GM10847 (cell line): ENCODE results near the gene OR6B2.

Experiments used
- POLR2A ChIP-seq: IDR thresholded peaks from 2 replicates; pipeline ENCODE4 v1.6.1; 2011; ENCODE audit not compliant: insufficient read length; ENCODE audit errors: extremely low read depth

OR6B2 gene

GRCh38 chr2:239997686-239998409, 32.4 kb downstream of the OR6B2 start:
- no peak for TF ChIP-seq POLR2A

DNA sequence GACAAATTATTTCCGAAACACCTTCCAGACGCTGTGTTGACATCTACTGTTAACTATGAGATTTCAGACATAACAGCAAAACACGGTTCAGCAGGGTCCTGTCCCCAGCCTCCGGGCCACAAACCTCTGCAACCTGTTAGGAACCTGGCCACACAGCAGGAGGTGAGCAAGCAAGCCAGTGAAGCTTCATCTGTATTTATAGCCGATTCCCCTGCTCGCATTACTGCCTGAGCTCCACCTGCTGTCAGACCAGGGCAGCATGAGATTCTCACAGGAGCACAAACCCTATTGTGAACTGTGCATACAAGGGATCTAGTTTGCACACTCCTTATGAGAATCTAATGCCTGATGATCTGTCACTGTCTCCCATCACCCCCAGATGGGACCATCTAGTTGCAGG, 36.1 kb downstream of the OR6B2 start:
- TF ChIP-seq POLR2A: no peak

DNA sequence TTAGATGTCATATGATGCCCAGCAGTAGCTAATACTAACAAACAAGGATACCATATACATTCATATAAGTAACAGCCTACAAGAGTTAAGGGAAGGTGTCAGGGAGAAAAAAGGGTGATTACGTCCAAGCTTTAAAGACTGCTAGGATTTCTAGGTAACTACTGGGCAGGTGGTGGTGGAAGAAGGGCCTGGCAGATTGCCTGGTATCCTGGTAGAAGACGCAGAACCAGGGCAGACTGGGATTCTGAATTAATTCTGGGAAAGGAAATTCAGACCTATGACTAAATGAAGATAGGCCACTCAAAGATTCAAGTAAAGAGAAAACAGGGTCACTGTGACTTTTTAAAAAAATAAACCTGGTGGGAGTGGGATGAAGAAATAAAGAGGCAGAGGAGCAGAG, 36.9 kb downstream of the OR6B2 start:
- no peak for TF ChIP-seq POLR2A

DNA sequence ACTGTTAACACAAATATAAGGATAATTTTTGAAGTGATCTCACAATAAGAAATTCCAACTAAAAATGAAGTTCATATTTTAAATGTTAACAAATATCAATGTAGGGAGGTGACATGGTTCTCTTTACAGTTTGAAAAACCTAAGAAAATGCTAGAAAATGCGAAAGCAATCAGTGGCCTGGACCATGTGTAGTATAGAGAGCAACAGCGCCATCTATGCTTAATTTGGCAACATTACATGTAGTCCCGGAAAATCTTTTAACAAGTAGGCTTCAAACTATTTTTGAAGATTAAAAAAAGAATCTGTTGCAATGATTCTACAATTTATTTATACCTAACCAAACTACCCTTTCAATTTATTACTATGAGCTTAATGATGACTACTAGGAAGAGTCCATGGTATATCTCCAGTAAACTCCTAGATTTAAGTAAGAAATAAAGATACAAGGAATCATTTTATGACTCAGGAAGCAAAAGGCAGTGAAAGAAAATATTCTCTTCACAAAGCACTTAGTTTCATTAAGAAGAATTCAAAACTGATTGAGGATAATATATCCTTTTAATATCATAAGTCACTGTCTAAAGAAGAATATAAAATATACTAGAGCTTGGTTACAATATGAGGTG, 38.4 kb downstream of the OR6B2 start:
- no peak for TF ChIP-seq POLR2A

- no peak for TF ChIP-seq POLR2A
Measured at GRCh38 chr2:239990966-239991365, 39.3 kb downstream of the OR6B2 start.

DNA sequence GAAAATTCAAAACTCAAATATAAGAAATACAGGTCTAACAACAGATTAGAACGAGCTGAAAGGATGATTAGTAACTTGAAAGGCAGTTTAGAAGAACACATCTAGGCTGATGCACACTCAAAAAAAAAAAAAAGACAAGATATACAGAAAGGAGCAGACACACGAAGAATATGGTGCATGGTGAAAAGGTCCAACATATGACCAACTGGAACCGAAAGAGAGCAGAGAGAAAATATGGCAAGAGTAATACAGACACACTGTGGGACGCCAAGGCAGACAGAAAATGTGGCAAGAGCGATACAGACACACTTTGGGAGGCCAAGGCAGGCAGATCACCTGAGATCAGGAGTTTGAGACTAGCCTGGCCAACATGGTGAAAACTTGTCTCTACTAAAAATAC, 44.9 kb downstream of the OR6B2 start:
- TF ChIP-seq POLR2A: no peak

DNA sequence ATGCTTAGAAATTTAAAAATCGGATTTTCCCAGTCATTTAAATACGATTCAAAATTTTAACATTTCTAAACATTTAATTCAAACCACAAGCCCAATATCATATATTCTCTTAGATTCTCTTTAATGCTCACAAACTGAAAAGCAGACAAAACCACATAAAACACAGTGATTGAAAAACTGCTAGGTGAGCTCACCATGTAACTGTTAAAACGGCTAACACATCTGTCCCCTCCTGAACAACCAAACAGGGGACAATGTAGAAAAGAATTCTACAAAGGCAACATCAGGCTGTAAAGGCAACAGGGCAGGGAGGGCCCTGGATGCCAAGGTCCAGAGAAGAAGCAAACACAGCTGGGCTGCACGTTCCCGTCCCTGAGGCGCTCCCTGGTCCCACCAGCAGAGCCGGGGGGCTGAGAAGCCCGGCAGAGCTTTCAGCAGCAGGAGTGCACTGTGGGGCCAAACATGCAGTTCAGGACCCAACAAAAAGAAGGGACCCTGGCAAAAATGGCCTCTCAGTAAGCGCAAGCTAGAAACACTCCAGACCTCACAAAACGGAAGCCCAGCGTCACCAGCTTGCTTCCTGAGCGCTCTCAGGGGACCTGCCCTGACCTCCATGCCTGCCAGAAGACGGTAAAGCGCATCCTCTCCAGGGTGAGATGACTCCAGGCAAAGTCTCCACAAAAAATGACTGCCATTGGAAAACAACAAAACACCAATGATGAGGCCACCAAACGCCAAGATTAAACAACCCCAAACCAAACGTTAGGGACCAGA, 45.6 kb downstream of the OR6B2 start:
- no peak for TF ChIP-seq POLR2A

DNA sequence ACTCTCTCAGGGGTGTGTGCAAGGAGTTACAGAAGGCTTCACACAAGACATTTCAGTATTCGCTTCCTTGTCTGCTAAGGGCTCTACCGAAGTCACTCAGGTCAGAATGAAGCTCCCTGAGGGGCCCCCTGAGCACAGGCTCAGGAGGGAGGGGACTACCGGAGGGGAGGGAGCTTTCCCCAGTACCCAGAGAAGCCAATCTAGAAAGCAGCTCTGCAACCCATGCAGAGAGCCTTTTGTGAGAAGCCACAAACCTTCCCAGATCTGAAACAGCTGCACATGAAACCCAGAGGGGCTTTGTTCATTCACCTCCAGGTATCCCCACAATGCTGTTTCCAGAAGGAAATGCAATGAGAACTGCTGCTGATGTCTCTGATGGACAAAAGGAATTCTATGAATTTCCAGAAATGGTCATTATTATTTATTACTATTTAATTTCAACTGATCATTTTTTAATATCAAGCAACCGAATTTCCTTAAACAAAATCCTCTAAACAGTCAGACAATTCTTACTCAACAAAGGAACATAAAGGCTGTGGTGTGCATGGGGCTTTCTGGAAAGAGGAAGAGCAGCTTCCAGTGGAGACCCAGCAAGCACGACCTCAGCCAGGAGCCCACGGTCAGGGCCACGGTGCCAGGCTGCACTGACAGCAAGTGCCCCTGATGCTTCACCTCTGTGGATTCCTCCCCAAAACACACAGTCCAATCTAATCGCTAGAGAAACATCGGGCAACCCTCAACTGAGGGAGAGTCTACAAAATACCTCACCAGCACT, 47.0 kb downstream of the OR6B2 start:
- no peak for TF ChIP-seq POLR2A
